ENCODE measurements around the gene PGAM2. TPM values are rescaled to one million over a fixed set of nuclear protein-coding genes. Genes with fewer than 3 reads are reported as not detected.

Gene PGAM2
- total and polyA plus RNA-seq, 2 of the 13 experiments (the other 11 are each of a cell fraction or from before 2014, with no cell fraction given) = 0.22 TPM; not detected in 1

DNA sequence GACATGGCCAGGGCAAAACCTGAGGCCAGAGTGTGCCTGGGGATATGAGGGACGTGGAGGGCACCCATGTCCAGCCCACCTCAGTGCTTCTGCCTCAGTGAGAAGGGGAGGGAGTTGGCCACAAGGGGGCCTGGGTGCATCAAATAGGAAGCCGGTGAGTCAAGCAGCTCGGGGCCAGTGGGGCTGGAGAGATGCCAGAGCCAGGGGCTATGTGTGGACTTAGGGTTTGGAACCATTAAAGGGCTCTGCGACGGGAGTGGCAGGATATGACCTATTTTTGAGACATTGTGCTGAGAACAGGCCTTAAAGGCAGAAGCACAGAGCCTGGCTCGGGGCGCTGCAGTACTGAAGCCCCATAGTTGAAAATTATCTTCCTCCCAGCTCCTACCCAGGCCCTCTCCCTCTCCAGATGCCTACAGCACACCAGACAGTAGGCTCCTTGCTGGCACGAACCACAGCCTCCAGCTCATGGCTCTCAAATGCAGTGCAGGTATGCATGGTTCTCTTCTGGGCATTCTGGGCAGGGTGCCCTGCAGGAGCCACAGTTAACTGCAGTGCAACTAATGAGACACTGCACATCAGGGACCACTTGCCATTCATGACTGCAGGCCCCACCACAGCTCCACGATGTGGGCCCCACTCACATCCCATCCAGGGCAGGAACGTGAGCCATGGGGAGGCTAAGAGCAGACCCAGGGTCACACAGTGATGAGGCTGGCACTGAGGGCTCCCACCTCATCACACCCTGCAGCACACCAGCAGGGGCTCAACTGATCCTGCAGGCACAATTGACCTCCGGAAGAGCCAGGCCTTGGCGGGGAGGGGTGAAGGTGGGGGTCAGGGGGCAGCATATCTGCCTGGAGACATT is 7.2 kb upstream of the PGAM2 start (continued):
- TF ChIP-seq CC2D1A (CRISPR knock-in tag; IDR thresholded peaks at IDR 0.05) (no peak), NCOR1 (IDR thresholded peaks at IDR 0.05; ENCODE audit: borderline replicate concordance, low read length) (no peak), NFE2 (CRISPR knock-in tag; IDR thresholded peaks at IDR 0.05) (no peak), RFX5 (IDR thresholded peaks at IDR 0.05; ENCODE audit: low read depth, low read length) (no peak), SUZ12 (IDR thresholded peaks at IDR 0.05; ENCODE audit: low read depth, low read length) (no peak), ZNF329 (CRISPR knock-in tag; IDR thresholded peaks at IDR 0.05; ENCODE audit: low read depth) (no peak), SIN3A (IDR thresholded peaks at IDR 0.05; ENCODE audit: borderline replicate concordance, low read depth, low read length) (no peak), ZC3H13 (CRISPR knock-in tag; IDR thresholded peaks at IDR 0.05) (no peak), RARA (CRISPR knock-in tag; IDR thresholded peaks at IDR 0.05) (no peak), ZNF567 (CRISPR knock-in tag; IDR thresholded peaks at IDR 0.05; ENCODE audit: borderline replicate concordance) (no peak), ZMYM4 (CRISPR knock-in tag; IDR thresholded peaks at IDR 0.05) (no peak), ZNF589 (CRISPR knock-in tag; conservative IDR thresholded peaks at IDR 0.05) (no peak), MXI1 (IDR thresholded peaks at IDR 0.05; ENCODE audit: borderline replicate concordance, low read depth, low read length) (0 out of 3 replicates have a peak, but pooled peaks have one; percentile 2), ZNF557 (CRISPR knock-in tag; IDR thresholded peaks at IDR 0.05) (no peak)
- TF ChIP-seq, protein P1, sequence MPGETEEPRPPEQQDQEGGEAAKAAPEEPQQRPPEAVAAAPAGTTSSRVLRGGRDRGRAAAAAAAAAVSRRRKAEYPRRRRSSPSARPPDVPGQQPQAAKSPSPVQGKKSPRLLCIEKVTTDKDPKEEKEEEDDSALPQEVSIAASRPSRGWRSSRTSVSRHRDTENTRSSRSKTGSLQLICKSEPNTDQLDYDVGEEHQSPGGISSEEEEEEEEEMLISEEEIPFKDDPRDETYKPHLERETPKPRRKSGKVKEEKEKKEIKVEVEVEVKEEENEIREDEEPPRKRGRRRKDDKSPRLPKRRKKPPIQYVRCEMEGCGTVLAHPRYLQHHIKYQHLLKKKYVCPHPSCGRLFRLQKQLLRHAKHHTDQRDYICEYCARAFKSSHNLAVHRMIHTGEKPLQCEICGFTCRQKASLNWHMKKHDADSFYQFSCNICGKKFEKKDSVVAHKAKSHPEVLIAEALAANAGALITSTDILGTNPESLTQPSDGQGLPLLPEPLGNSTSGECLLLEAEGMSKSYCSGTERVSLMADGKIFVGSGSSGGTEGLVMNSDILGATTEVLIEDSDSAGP (CRISPR knock-in tag; IDR thresholded peaks at IDR 0.05; ENCODE audit: borderline replicate concordance) = peak; percentile 33; the same call in 1 of the 2 replicates
- TF ChIP-seq, protein P2, sequence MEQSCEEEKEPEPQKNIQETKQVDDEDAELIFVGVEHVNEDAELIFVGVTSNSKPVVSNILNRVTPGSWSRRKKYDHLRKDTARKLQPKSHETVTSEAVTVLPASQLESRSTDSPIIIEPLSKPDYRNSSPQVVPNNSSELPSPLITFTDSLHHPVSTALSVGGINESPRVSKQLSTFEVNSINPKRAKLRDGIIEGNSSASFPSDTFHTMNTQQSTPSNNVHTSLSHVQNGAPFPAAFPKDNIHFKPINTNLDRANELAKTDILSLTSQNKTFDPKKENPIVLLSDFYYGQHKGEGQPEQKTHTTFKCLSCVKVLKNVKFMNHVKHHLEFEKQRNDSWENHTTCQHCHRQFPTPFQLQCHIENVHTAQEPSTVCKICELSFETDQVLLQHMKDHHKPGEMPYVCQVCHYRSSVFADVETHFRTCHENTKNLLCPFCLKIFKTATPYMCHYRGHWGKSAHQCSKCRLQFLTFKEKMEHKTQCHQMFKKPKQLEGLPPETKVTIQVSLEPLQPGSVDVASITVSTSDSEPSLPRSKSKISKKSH (CRISPR knock-in tag; IDR thresholded peaks at IDR 0.05; ENCODE audit: borderline replicate concordance) = no peak
- TF ChIP-seq, protein P3, sequence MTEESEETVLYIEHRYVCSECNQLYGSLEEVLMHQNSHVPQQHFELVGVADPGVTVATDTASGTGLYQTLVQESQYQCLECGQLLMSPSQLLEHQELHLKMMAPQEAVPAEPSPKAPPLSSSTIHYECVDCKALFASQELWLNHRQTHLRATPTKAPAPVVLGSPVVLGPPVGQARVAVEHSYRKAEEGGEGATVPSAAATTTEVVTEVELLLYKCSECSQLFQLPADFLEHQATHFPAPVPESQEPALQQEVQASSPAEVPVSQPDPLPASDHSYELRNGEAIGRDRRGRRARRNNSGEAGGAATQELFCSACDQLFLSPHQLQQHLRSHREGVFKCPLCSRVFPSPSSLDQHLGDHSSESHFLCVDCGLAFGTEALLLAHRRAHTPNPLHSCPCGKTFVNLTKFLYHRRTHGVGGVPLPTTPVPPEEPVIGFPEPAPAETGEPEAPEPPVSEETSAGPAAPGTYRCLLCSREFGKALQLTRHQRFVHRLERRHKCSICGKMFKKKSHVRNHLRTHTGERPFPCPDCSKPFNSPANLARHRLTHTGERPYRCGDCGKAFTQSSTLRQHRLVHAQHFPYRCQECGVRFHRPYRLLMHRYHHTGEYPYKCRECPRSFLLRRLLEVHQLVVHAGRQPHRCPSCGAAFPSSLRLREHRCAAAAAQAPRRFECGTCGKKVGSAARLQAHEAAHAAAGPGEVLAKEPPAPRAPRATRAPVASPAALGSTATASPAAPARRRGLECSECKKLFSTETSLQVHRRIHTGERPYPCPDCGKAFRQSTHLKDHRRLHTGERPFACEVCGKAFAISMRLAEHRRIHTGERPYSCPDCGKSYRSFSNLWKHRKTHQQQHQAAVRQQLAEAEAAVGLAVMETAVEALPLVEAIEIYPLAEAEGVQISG (CRISPR knock-in tag; IDR thresholded peaks at IDR 0.05) = no peak
- TF ChIP-seq, protein P4, sequence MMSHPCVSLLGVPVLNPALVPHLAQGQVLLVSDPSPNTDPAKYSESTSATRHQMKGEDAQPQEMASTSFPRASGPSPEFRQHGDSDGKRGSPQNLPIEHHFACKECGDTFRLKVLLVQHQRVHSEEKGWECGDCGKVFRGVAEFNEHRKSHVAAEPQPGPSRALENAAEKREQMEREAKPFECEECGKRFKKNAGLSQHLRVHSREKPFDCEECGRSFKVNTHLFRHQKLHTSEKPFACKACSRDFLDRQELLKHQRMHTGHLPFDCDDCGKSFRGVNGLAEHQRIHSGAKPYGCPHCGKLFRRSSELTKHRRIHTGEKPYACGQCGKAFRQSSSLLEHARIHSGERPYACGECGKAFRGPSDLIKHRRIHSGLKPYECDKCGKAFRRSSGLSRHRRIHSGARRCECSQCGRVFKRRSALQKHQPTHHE (CRISPR knock-in tag; IDR thresholded peaks at IDR 0.05; ENCODE audit: borderline replicate concordance) = no peak
- TF ChIP-seq, protein P5, sequence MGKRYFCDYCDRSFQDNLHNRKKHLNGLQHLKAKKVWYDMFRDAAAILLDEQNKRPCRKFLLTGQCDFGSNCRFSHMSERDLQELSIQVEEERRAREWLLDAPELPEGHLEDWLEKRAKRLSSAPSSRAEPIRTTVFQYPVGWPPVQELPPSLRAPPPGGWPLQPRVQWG (CRISPR knock-in tag; IDR thresholded peaks at IDR 0.05; ENCODE audit: borderline replicate concordance, low read depth) = no peak
- TF ChIP-seq, protein P6, sequence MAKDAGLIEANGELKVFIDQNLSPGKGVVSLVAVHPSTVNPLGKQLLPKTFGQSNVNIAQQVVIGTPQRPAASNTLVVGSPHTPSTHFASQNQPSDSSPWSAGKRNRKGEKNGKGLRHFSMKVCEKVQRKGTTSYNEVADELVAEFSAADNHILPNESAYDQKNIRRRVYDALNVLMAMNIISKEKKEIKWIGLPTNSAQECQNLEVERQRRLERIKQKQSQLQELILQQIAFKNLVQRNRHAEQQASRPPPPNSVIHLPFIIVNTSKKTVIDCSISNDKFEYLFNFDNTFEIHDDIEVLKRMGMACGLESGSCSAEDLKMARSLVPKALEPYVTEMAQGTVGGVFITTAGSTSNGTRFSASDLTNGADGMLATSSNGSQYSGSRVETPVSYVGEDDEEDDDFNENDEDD (CRISPR knock-in tag; IDR thresholded peaks at IDR 0.05; ENCODE audit: borderline replicate concordance) = no peak

All from HepG2 (cell line).